ENCODE results near the gene LINC00632. TPM values are rescaled to one million over a fixed set of nuclear protein-coding genes. Genes with fewer than 3 reads are reported as not detected.

The LINC00632 gene
- total RNA-seq, 1 donor from 2014 or later: 152 TPM

- Mint-ChIP-seq H3K4me1 (ENCODE audit: low read depth) (no peaks in the 10 kb centered on the region), H3K9me3 (ENCODE audit: low read depth) (no peaks in the 10 kb centered on the region), H3K27ac (no peak overlapping the region), H3K4me3 (ENCODE audit: low read depth) (no peak overlapping the region), H3K36me3 (ENCODE audit: insufficient read depth) (no peaks in the 10 kb centered on the region), H3K27me3 (peaks cover 58% of the 10 kb centered on the region)
- TF ChIP-seq, protein P1, sequence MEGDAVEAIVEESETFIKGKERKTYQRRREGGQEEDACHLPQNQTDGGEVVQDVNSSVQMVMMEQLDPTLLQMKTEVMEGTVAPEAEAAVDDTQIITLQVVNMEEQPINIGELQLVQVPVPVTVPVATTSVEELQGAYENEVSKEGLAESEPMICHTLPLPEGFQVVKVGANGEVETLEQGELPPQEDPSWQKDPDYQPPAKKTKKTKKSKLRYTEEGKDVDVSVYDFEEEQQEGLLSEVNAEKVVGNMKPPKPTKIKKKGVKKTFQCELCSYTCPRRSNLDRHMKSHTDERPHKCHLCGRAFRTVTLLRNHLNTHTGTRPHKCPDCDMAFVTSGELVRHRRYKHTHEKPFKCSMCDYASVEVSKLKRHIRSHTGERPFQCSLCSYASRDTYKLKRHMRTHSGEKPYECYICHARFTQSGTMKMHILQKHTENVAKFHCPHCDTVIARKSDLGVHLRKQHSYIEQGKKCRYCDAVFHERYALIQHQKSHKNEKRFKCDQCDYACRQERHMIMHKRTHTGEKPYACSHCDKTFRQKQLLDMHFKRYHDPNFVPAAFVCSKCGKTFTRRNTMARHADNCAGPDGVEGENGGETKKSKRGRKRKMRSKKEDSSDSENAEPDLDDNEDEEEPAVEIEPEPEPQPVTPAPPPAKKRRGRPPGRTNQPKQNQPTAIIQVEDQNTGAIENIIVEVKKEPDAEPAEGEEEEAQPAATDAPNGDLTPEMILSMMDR (IDR thresholded peaks at IDR 0.05; ENCODE audit: unreplicated experiment): peak; percentile 39
- DNase-seq (ENCODE audit: low spot score, unreplicated experiment): no peak
Measured at GRCh38 chrX:140697618-140698017, 11.9 kb upstream of the LINC00632 start.

GRCh38 chrX:140701480-140701879, 8.1 kb upstream of the LINC00632 start:
- peaks cover 2% of the 10 kb centered on the region for H3K4me1 Mint-ChIP-seq (ENCODE audit: low read depth)
- no peaks in the 10 kb centered on the region for H3K36me3 Mint-ChIP-seq (ENCODE audit: insufficient read depth)
- no peak overlapping the region for H3K4me3 Mint-ChIP-seq (ENCODE audit: low read depth)
- peaks cover 40% of the 10 kb centered on the region for H3K27me3 Mint-ChIP-seq
- no peak for DNase-seq (ENCODE audit: low spot score, unreplicated experiment)
- H3K9me3 Mint-ChIP-seq (ENCODE audit: low read depth): no peaks in the 10 kb centered on the region
- H3K27ac Mint-ChIP-seq: no peak overlapping the region
- TF ChIP-seq, protein P1 (IDR thresholded peaks at IDR 0.05; ENCODE audit: unreplicated experiment): peak; percentile 58

GRCh38 chrX:140710710-140711109, 1.2 kb downstream of the LINC00632 start:
- TF ChIP-seq, protein P1 (IDR thresholded peaks at IDR 0.05; ENCODE audit: unreplicated experiment): no peak
- H3K4me3 Mint-ChIP-seq (ENCODE audit: low read depth): no peak overlapping the region
- H3K27ac Mint-ChIP-seq: no peak overlapping the region
- peaks cover 40% of the 10 kb centered on the region for H3K27me3 Mint-ChIP-seq
- no peaks in the 10 kb centered on the region for H3K9me3 Mint-ChIP-seq (ENCODE audit: low read depth)
- H3K36me3 Mint-ChIP-seq (ENCODE audit: insufficient read depth): no peaks in the 10 kb centered on the region
- no peak for DNase-seq (ENCODE audit: low spot score, unreplicated experiment)
- H3K4me1 Mint-ChIP-seq (ENCODE audit: low read depth): peaks cover 6% of the 10 kb centered on the region

DNA sequence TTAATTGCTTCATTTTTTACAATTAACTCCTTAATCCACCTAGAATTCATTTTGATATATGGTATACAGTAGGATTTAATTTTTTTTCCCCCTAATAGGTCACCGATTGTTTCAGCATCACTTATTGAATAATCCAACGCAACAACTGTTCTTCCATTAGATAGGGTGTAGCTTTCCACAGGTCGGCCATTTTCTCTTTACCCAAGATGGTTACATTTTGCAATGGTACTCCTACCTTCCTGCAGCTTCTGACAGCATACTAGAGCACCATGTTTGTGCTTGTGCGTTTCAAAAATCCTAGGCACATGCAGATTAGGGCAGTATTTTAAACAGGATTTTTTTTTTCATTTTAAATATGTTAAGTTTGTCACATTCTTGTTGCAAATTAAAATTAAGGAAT, 2.3 kb downstream of the LINC00632 start:
- H3K36me3 Mint-ChIP-seq (ENCODE audit: insufficient read depth): no peaks in the 10 kb centered on the region
- H3K9me3 Mint-ChIP-seq (ENCODE audit: low read depth): no peaks in the 10 kb centered on the region
- H3K4me3 Mint-ChIP-seq (ENCODE audit: low read depth): no peak overlapping the region
- peaks cover 6% of the 10 kb centered on the region for H3K4me1 Mint-ChIP-seq (ENCODE audit: low read depth)
- peaks cover 37% of the 10 kb centered on the region for H3K27me3 Mint-ChIP-seq
- TF ChIP-seq, protein P1 (IDR thresholded peaks at IDR 0.05; ENCODE audit: unreplicated experiment): no peak
- no peak for DNase-seq (ENCODE audit: low spot score, unreplicated experiment)
- H3K27ac Mint-ChIP-seq: no peak overlapping the region

GRCh38 chrX:140712413-140713173, 3.0 kb downstream of the LINC00632 start:
- Mint-ChIP-seq H3K36me3 (ENCODE audit: insufficient read depth) (no peaks in the 10 kb centered on the region), H3K9me3 (ENCODE audit: low read depth) (no peaks in the 10 kb centered on the region), H3K27me3 (peaks cover 33% of the 10 kb centered on the region), H3K4me3 (ENCODE audit: low read depth) (peak overlapping the region; percentile 69), H3K27ac (peak overlapping the region; percentile 63), H3K4me1 (ENCODE audit: low read depth) (peaks cover 6% of the 10 kb centered on the region)
- DNase-seq (ENCODE audit: low spot score, unreplicated experiment): peak; percentile 42
- TF ChIP-seq, protein P1 (IDR thresholded peaks at IDR 0.05; ENCODE audit: unreplicated experiment): no peak

All from progenitor cell of endocrine pancreas (in vitro differentiated cells).